ENCODE data around the gene ITGA1.
"Not testable (repeated sequence)": the region's sequence is repeated elsewhere in the genome, so short reads cannot be mapped to it uniquely, and the experiment has no call there.

Gene ITGA1

DNA sequence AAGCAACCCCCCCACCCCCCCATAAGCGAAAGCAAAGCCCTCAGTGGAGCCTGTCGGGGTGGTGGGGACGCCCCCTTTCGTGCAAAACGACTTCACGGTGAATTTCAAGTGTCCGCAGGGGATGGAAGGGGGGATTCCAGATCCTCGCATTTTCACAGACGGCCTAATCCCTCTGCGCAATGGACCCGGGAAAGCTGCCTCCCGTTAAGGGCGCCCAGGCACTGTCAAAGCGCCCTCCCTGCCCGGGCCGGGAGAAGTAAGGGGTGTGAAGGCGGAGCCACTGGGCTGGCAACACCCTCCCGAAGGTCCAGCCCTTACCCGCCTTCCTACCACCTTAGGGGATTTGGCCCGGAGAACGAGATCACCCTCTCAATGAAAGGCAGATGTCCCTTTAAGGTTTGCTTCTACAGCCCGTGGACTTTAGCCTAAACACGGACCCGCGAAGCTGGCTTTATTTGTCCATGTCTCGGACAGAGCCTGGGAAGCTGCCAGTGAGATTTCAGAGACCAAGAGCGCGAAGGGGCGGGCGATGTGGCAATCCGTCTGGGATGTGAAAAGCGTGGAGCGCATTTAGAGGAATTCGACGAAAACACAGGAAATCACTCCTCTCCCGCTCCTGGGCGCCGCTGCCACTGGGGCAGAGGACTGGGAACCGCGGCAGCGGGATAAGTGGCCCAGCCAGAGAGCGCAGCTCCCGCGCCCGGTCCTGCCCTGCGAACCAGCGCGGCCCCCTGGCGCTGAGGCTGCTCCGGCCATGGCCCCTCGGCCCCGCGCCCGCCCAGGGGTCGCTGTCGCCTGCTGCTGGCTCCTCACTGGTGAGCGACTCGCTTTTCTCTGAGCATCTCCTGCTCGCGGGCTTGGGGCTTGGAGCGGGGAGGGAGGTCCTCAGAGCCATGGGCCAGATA lies at the start of gene ITGA1, which contains the start of gene PELO:
TSS of gene ITGA1 (plus strand) at position 317 of the 905 bp plus-strand sequence. CDS start at position 755, 438 bp downstream.
TSS of gene PELO (plus strand) at position 317 of the 905 bp plus-strand sequence. CDS start 12,479 bp downstream, outside the sequence.
- DNase-seq (ENCODE audit: low read depth in 1 of 2, low spot score in 1 of 2) = peak; percentile 54
- no peak for TF ChIP-seq JUND (IDR thresholded peaks at IDR 0.05; ENCODE audit: low read depth)
- in situ Hi-C loops (cut with HindIII; ENCODE audit: low pct_unique_long_range_greater_than_20kb, low sequenced_read_pairs) = no loop called here

DNA sequence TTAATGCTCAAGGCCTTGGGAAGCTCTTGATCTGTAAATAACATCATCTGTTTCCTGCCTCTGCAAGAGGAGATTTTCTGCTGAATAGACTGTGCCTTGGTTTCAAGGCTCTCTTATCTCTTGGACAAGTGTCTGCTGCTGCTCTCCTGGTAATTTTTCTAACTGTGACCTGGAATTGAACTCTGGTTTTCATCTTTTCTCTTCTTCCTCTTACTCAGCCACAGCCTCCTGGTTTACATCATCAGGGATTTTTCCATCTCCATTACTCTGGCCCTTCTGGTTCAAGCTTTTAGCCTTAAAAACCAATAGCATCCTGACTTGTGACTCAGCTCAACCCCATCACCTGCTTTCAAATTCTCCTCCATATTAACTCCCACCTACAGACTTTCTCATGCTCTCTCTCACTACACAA lies 49.6 kb upstream of the ITGA1 start:
- no peak for DNase-seq (ENCODE audit: low read depth in 1 of 2, low spot score in 1 of 2)
- in situ Hi-C loops (cut with HindIII; ENCODE audit: low pct_unique_long_range_greater_than_20kb, low sequenced_read_pairs) = no loop called here
- TF ChIP-seq JUND (IDR thresholded peaks at IDR 0.05; ENCODE audit: low read depth) = no peak

DNA sequence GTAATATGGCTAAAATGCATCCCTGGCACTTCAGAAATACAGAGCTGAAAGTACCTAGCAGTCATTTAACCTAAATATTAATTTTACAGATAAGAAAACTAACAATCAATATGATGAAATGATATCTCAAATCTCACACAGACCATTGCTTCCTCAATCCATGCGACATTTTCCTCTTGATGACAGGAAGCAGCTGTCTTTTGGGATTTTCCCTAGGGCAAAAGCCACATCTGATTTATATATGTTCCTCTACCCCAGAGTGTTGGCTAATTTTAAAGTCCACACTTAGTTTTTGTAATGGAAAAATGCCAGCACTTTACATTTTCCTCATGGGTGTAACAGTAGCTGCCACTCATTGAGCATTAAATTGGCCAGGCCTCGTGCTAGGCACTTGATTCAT lies 47.7 kb upstream of the ITGA1 start:
- no peak for TF ChIP-seq JUND (IDR thresholded peaks at IDR 0.05; ENCODE audit: low read depth)
- in situ Hi-C loops (cut with HindIII; ENCODE audit: low pct_unique_long_range_greater_than_20kb, low sequenced_read_pairs) = no loop called here
- DNase-seq (ENCODE audit: low read depth in 1 of 2, low spot score in 1 of 2) = no peak

DNA sequence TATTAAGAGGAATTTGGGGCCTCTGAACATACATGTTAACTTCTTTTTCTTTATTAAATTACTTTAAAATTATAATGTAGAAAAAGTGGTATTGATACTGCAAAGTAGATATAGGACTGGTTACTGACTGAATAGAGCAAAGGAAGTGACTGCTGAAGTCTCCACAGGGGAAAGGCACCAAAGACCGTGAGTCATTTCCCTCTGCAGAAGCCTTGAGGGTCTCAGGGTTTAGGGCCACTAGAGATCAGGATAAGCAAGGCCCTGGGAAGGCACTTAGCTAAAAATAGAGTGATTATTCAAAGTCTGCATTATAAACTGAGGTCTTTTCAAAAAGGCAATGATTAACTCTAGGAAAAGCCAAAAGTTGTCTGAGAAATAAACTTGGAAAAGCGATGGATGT lies 44.7 kb upstream of the ITGA1 start:
- no peak for DNase-seq (ENCODE audit: low read depth in 1 of 2, low spot score in 1 of 2)
- in situ Hi-C loops (cut with HindIII; ENCODE audit: low pct_unique_long_range_greater_than_20kb, low sequenced_read_pairs) = no loop called here
- no peak for TF ChIP-seq JUND (IDR thresholded peaks at IDR 0.05; ENCODE audit: low read depth)

DNA sequence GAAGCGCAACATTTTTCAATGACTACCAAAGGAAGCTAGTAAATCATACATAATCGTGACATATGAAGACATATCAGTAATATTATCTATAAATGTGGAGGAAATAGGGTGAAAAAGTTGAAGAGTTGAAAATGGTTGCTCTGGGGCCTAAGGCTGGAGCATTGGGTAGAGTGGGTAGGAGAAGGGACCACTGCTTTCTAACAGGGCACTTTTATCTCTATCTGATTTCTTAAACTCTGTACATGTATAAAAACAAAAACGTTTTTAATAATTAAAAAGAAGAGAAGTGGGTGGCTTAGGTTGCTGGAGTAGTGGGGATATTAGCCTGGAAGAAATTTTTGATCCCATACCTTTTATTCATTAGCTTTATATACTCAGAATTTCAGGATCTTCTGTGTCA lies 44.2 kb upstream of the ITGA1 start:
- TF ChIP-seq JUND (IDR thresholded peaks at IDR 0.05; ENCODE audit: low read depth) = no peak
- DNase-seq (ENCODE audit: low read depth in 1 of 2, low spot score in 1 of 2) = no peak
- in situ Hi-C loops (cut with HindIII; ENCODE audit: low pct_unique_long_range_greater_than_20kb, low sequenced_read_pairs) = no loop called here

DNA sequence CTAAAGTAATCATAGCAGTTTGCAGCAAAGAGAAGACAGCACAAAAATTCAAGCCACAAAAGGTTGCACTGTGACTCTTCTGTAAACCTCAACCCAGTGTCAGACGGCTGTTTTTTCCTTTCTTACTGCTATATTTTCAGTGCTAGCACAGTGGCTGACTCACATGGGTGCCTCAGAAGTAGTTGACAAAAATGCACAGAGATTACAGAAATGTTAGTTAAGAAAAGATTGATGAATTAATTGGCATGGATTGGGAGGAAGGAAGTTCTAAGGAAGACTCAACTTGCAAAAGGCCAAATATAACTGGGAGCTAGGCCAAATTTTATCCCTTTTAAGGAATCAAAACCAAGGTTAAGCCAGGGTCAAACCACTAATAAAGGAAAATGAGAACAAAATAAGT lies 43.7 kb upstream of the ITGA1 start:
- no peak for DNase-seq (ENCODE audit: low read depth in 1 of 2, low spot score in 1 of 2)
- no peak for TF ChIP-seq JUND (IDR thresholded peaks at IDR 0.05; ENCODE audit: low read depth)
- in situ Hi-C loops (cut with HindIII; ENCODE audit: low pct_unique_long_range_greater_than_20kb, low sequenced_read_pairs) = no loop called here

DNA sequence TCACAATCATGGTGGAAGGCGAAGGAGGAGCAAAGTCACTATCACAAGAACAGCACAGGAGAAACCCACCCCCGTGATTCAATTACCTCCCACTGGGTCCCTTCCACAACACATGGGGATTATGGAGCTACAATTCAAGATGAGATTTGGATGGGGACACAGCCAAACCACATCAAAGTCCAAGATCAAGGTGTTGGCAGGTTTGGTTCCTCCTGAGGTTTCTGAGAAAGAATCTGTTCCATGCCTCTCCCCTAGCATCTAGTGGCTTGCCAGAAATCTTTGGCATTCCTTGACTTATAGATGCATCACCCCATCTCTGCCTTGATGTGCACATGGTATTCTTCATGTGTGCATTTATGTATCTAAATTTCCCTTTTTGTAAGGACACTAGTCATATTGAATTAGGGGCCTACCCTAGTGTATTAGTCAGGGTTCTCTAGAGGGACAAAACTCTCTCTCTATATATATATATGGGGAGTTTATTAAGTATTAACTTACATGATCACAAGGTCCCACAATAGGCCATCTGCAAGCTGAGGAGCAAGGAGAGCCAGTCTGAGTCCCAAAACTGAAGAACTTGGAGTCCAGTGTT lies 42.8 kb upstream of the ITGA1 start:
- in situ Hi-C loops (cut with HindIII; ENCODE audit: low pct_unique_long_range_greater_than_20kb, low sequenced_read_pairs); DNase-seq (ENCODE audit: low read depth in 1 of 2, low spot score in 1 of 2): not testable (repeated sequence)

DNA sequence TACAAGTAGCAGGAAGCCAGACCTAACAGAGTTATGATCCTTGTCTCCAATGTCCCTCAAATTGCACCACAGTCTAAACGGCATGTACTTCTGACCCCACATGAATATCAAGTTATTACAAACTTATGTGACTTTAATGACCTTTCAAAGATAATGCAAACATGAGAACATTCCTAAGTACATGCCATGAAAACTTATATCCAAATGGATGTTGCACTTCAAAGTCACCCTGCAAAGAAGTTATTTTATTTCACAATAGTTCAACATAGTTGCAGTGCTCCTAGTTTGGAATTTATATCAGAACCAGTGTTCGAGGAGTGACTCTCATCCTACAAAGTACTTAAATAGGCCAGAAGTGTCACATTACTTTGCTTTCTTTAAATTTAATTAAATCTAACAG lies 41.2 kb upstream of the ITGA1 start:
- no peak for TF ChIP-seq JUND (IDR thresholded peaks at IDR 0.05; ENCODE audit: low read depth)
- DNase-seq (ENCODE audit: low read depth in 1 of 2, low spot score in 1 of 2) = no peak
- in situ Hi-C loops (cut with HindIII; ENCODE audit: low pct_unique_long_range_greater_than_20kb, low sequenced_read_pairs) = no loop called here

DNA sequence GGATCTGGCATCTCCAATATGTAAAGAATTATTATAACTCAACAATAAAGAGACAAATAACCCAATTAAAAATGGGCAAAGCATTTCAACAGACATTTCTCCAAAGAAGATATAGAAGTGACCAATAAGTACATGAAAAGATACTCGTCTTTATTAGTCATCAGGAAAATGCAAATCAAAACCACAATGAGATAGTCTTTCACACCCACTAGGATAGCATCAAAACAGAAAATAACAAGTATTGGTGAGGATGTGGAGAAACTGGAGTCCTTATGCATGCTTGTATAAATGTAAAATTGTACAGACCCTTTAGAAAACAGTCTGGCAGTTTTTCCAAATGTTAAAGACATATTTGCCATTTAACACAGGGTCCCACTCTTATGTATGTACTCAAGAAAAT lies 39.1 kb upstream of the ITGA1 start:
- no peak for DNase-seq (ENCODE audit: low read depth in 1 of 2, low spot score in 1 of 2)
- no peak for TF ChIP-seq JUND (IDR thresholded peaks at IDR 0.05; ENCODE audit: low read depth)
- in situ Hi-C loops (cut with HindIII; ENCODE audit: low pct_unique_long_range_greater_than_20kb, low sequenced_read_pairs) = no loop called here

DNA sequence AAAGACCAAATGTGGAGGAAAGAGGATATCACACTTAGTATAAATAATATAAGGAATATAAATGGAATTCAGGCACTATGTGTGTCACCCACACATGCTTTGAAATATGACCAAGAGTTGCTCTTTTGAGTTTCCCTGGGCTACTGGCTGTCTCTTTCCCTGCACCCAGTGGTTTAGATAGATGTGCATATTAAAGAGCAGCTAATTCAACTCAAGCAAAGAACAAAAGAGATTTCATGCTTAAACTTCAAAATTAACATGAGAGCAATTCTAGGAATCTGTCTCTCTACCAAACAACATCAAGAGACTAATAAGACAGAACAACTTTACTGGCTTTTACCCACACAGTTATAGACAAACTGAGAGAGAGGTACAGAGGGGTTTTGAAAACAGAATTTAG lies 38.0 kb upstream of the ITGA1 start:
- TF ChIP-seq JUND (IDR thresholded peaks at IDR 0.05; ENCODE audit: low read depth) = no peak
- in situ Hi-C loops (cut with HindIII; ENCODE audit: low pct_unique_long_range_greater_than_20kb, low sequenced_read_pairs) = no loop called here
- no peak for DNase-seq (ENCODE audit: low read depth in 1 of 2, low spot score in 1 of 2)

DNA sequence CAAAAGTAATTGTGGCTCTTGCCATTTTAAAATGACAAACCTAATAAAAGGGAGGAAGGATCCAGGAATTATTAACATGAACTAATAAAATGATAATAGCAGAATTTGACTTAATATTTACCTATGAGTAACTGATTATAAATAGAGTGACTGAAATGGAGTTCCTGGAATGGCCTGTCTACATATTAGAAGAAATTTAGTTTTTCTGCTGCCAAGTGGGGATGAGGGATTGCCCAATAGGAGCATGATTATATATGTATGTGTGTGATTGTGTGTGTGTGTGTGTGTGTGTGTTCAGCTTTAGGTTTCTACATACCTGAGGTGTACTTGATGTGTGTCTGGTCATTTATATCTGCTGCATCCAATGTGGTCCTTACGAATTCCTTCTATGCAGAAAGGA lies 36.6 kb upstream of the ITGA1 start:
- in situ Hi-C loops (cut with HindIII; ENCODE audit: low pct_unique_long_range_greater_than_20kb, low sequenced_read_pairs) = no loop called here
- no peak for DNase-seq (ENCODE audit: low read depth in 1 of 2, low spot score in 1 of 2)
- no peak for TF ChIP-seq JUND (IDR thresholded peaks at IDR 0.05; ENCODE audit: low read depth)

DNA sequence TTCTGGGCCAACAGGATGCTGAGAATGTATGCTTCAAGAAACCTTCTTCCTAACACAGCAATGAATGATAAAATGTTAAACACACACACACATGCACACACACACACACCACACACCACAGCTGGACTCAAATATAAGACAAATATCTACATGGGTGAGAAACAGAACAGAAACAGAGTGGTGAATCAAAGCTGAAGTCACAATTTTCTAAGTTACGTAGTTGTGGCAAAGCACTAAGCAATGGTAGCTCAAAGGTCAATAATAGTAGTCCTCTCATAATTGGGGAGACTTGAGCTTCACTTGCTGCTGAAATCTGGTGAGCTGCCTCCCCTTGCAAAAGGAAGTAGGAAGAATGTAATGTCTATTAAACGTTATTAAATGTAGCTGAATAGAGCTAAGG lies 33.7 kb upstream of the ITGA1 start:
- in situ Hi-C loops (cut with HindIII; ENCODE audit: low pct_unique_long_range_greater_than_20kb, low sequenced_read_pairs) = no loop called here
- no peak for DNase-seq (ENCODE audit: low read depth in 1 of 2, low spot score in 1 of 2)

DNA sequence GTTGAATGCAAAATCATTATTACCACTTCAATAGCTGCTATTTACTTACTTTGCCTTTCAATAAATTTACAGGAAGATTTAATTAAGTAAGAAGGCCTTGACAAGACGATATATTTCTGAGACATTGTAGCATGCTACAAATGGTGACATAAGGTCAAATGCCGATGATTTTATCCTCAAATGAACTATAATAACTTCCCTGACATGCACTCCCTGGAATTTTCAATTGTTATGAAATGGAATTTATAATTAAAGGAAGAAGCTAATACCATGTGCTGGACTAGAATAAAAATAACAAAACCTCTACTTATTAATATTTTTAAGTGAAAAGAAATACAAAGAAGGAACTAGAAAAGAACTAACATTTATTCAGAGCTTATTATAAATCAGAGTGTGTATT lies 30.2 kb upstream of the ITGA1 start:
- no peak for TF ChIP-seq JUND (IDR thresholded peaks at IDR 0.05; ENCODE audit: low read depth)
- in situ Hi-C loops (cut with HindIII; ENCODE audit: low pct_unique_long_range_greater_than_20kb, low sequenced_read_pairs) = no loop called here
- DNase-seq (ENCODE audit: low read depth in 1 of 2, low spot score in 1 of 2) = no peak

More for the DNA sequence above, 33.7 kb upstream of the ITGA1 start:
- TF ChIP-seq JUND (IDR thresholded peaks at IDR 0.05; ENCODE audit: low read depth) = no peak

Data from T47D (cell line).